ENCODE results near the gene SLFN5.
"Not testable (repeated sequence)": the region's sequence is repeated elsewhere in the genome, so short reads cannot be mapped to it uniquely, and the experiment has no call there.

DNA sequence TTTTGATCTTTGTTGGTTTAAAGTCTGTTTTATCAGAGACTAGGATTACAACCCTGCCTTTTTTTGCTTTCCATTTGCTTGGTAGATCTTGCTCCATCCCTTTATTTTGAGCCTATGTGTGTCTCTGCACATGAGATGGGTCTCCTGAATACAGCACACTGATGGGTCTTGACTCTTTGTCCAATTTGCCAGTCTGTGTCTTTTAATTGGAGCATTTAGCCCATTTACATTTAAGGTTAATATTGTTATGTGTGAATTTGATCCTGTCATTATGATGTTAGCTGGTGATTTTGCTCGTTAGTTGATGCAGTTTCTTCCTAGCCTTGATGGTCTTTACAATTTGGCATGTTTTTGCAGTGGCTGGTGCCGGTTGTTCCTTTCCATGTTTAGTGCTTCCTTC, 40.3 kb upstream of the SLFN5 start:
- TF ChIP-seq, protein P1, sequence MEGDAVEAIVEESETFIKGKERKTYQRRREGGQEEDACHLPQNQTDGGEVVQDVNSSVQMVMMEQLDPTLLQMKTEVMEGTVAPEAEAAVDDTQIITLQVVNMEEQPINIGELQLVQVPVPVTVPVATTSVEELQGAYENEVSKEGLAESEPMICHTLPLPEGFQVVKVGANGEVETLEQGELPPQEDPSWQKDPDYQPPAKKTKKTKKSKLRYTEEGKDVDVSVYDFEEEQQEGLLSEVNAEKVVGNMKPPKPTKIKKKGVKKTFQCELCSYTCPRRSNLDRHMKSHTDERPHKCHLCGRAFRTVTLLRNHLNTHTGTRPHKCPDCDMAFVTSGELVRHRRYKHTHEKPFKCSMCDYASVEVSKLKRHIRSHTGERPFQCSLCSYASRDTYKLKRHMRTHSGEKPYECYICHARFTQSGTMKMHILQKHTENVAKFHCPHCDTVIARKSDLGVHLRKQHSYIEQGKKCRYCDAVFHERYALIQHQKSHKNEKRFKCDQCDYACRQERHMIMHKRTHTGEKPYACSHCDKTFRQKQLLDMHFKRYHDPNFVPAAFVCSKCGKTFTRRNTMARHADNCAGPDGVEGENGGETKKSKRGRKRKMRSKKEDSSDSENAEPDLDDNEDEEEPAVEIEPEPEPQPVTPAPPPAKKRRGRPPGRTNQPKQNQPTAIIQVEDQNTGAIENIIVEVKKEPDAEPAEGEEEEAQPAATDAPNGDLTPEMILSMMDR (IDR thresholded peaks at IDR 0.05): not testable (repeated sequence)
- TF ChIP-seq POLR2A (IDR thresholded peaks at IDR 0.05): not testable (repeated sequence)
